HG02973 (cell line): ENCODE data around the gene TRAIP.
A peak's percentile ranks its signal among the peaks of the same experiment; 100 is the strongest.
"Not testable (repeated sequence)": the region's sequence is repeated elsewhere in the genome, so short reads cannot be mapped to it uniquely, and the experiment has no call there.

Source experiments
- ATAC-seq: cut with Tn5 transposase; IDR thresholded peaks from one replicate; pipeline ENCODE4 v1.9.1; 2021; ENCODE audit warnings: moderate library complexity; ENCODE audit not compliant: unreplicated experiment

TRAIP gene

GRCh38 chr3:49856181-49857005 lies at the start of gene TRAIP:
Gene TRAIP, minus strand, starts transcription at chr3:49856564. Its CDS starts 111 bp downstream, at chr3:49856453.
- ATAC-seq, result peak; percentile 85

DNA sequence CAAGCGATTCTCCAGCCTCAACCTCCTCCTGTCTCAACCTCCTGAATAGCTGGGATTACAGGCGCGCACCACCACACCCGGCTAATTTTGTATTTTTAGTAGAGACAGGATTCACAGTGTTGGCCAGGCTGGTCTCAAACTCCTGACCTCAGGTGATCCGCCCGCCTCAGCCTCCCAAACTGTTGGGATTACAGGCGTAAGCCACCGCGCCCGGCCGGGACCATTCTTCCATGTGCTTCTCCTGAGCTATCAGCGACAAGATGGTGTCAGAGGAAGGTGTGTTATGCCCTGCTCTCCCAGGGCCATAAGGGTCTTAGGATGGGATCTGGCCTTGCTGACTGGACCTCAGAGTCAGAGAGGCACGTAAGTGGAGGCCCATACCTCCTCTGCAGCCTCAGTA lies 48.1 kb upstream of the TRAIP start:
- ATAC-seq, result not testable (repeated sequence)

DNA sequence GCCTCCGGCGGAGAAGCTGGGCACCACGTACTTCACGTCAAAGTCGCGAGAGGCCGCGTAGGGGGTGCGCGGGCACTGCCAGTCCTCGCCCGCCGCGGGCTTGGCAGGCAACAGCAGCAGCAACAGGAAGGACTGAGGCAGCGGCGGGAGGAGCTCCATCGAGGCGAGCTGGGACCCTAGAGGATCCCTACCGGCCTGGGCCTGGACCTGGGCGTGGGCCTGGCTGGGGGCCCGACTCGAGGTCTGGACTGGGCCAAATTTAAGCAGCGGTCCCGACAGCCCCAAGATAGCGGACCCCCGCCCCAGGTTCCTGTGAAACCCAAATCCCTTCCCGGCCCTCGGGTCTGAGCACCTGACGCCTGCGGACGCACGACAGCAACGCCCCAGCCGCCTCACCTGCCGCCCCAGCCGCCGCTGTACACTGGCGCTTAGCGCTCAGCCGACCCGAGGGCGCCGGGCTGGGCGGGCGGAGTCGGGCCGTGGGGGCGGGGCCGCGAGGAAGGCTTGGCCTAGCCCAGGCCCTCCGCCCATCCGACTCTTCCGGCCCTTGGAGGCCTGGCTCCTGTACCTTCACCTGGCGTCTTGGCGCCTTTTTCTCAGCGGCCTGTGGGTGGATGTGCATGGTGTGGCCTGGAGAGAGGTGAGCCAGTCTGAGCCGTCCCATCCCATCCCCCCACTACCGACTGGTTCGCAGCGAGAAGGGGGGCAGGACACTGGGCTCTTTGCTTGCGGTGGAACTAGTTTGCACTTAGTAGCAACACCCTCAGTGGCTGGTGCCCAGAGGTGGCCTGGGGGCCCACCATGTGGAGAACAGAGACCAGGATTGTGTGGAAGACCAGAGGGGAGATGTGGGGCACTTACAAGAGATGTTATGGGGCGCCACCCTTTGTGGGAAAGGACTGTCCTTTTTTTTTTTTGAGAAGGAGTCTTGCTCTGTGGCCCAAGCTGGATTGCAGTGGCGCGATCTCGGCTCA lies 47.4 kb upstream of the TRAIP start, which contains the start of gene MST1R:
Gene MST1R, minus strand, starts transcription at position 423 of the 974 bp plus-strand sequence. Its CDS starts 264 bp downstream, at position 159.
- peak; percentile 81 for ATAC-seq

DNA sequence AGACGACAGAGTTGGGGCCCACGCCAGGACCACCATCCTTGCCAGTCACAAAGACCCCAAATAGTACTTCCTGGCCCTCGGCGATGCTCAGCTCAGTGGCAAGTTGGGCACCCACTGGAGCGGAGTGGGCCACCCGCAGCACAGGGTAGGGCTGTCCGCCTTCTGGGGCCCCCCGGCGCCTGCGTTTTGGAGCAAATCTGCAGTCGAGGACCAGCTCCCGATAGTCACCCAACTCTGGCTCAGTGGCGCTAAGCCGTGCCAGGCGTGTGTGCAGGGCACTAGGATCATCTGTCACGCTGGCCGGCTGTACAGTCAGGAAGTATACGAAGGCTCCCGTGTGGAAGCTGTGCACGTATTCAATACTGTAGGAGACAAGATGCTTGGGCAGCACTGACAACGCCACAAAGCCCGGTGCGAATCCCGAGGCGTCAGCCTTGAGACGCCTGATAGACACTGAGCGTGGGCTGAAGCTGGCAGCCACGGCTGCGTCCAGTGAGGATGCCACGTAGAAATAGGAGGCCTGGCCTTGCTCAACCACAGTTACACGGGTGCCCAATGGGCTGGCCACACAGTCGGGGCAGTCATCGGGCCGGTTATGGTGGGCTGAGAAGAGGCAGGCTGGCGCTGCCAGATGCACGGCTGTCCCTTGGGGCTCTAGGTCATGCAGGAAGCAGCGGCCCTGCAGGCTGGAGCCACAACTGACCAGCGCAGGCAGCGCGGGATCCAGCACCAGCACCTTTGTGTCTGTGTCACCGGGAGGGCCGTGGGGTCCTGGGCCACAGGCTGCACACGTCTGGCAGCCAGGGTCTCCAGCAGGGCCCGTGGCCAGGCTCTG lies 46.4 kb upstream of the TRAIP start:
- no peak for ATAC-seq

DNA sequence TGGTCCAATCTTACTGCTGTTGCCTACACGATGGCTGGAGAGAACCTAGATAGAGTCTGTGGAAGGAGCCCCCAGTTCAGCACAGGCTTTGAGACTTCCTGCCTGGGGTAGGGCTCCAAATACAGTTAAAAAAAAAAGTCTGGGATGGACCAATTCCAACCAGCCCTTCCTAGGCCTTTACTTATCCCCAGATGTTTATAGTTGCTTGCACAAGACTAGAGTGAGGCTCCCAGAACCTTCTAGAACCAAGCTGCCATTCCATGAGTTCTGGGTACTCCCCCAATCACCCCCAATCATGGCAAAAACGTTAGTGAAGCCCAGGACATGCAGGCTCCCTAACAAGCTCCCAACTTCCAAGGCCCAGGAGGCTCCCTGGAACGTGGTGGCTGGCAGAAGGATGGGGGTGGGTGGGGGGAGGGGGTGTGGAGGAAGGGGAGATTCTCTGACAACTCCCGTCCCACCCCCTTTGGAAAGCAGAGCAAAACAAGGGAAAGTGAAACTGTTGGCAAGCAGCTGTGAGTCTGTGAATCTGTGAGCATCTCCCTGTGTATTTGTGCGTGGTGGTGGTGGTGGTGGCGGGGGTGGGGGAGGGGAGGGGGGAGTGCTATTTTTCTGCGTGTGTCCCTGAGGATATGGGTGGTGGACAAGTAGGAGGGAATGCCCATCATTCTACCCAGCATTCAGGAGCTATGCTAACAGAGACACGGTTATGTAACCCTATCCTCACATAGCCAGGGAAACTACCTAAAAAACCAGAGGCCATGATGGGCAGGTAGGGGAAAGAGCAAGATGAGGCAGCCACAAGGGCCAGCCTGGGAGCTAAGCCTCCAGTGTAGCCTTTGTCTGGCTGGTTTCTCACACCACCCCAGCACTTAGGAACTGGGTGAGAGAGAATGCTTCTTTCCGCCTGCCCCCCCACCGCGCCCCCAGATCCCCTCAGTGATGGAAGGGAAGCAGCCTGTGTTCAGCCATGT lies 45.3 kb upstream of the TRAIP start:
- ATAC-seq, result no peak

- ATAC-seq, result no peak
Measured at GRCh38 chr3:49900491-49901153, 44.3 kb upstream of the TRAIP start.

- ATAC-seq, result no peak
Measured at GRCh38 chr3:49899815-49900214, 43.5 kb upstream of the TRAIP start.

DNA sequence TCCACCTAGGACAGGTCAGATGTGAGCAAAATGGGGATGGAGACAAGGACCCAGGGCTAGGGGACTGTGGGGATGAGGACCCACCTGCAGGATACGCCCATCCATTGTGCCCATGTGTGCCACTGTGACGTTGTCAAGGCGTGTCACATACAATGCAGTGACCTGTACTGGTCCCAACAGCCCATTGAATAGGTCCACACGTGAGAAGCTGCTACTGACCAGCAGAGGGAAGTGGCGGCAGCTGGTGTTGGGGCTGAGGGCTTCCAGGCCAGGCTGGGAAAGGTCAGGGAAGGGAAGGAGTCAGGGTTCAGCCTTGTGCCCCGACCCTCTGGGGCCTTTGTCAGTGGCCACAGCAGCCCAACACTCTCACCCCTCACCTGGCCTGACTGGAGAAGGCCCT lies 42.6 kb upstream of the TRAIP start:
- ATAC-seq, result no peak

GRCh38 chr3:49896345-49896744 lies 40.0 kb upstream of the TRAIP start:
- no peak for ATAC-seq

GRCh38 chr3:49895791-49896190 lies 39.4 kb upstream of the TRAIP start:
- no peak for ATAC-seq

- no peak for ATAC-seq
Measured at GRCh38 chr3:49889296-49889695, 32.9 kb upstream of the TRAIP start.

DNA sequence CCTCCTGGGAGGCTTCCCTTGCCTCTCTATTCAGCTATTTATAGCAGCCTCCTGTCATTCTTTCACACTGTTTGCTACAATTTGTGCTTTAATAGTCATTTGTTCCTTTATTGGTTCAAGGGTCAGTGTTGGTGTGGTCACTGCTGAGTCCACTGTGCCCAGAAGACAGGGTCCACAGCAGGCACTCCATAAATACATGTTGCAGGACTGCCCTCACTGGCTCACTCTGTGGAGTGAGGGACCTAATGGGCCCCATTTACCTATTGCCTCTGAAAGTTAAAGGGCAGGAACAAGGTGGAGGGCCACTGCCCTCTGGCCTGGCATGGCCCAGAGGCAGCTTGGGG lies 30.5 kb upstream of the TRAIP start:
- ATAC-seq, result no peak

- ATAC-seq, result no peak
Measured at GRCh38 chr3:49883998-49884397, 27.6 kb upstream of the TRAIP start.

- no peak for ATAC-seq
Measured at GRCh38 chr3:49882166-49882565, 25.8 kb upstream of the TRAIP start.

GRCh38 chr3:49880581-49881315 lies 24.4 kb upstream of the TRAIP start:
- no peak for ATAC-seq

DNA sequence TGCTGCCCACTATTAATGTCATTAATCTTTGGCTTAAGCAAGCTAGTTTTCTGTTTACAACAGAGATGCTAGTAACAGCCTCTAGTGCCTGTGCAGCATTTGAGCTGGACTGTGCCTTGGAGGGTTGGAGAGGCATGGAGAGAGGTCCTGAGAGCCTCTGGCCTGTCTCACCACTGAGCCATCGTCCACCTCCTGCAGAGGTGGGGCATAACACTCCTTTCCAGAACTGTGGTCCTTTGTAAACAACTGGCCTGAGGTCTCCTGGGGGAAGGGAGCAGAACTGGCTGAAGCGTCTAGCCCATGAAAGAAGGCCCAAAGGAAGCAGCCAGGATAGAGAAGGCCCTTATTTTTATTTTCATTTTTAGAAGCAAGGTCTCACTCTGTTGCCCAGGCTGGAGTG lies 23.4 kb upstream of the TRAIP start:
- no peak for ATAC-seq

DNA sequence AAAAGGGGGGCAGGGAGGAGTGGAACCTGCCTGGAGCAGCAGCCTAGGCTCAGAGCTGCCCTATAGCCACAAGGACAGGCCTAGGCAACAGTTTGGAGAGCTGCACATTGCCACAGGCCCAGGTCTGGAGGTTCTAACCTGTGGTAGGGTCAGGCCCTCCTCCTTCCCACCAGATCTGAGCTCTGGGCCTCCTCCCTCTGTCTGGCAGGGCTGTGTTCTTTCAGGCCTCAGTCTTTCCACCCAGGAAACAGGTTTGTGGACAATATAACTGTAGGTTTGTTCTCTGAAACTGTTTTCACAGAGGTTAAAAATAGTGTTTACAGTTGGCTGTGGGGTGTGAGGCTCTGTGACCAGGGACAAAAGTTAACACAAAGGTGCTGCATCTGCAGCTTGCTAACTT lies 22.3 kb upstream of the TRAIP start:
- ATAC-seq, result no peak

DNA sequence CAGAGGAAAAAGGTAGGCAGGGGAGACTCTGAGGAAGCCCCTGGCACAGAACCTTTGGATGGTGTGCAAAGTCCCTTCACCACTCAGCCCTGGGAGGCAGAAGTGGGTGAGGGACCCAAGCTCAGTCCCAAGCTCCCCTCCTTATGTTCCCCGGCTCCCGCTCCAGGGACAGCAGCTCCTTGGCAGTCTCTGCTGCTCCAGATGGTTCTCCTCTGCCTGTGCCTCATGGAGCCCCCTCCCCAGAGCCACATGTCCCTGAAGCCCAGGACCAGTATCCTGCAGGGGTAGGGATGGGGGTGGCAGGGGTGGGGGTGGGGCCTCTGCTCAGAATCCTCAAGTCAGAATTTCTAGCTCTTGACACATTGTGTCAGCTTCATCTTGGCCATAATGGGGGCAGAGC lies 21.4 kb upstream of the TRAIP start:
- ATAC-seq, result no peak

- no peak for ATAC-seq
Measured at GRCh38 chr3:49876567-49876966, 20.2 kb upstream of the TRAIP start.
